ENCODE measurements around the gene TMEM123. TPM values are rescaled to one million over a fixed set of nuclear protein-coding genes. Genes with fewer than 3 reads are reported as not detected.

The TMEM123 gene
- total and polyA plus RNA-seq, 2 donors from 2014 or later = 57.0 to 143 TPM

DNA sequence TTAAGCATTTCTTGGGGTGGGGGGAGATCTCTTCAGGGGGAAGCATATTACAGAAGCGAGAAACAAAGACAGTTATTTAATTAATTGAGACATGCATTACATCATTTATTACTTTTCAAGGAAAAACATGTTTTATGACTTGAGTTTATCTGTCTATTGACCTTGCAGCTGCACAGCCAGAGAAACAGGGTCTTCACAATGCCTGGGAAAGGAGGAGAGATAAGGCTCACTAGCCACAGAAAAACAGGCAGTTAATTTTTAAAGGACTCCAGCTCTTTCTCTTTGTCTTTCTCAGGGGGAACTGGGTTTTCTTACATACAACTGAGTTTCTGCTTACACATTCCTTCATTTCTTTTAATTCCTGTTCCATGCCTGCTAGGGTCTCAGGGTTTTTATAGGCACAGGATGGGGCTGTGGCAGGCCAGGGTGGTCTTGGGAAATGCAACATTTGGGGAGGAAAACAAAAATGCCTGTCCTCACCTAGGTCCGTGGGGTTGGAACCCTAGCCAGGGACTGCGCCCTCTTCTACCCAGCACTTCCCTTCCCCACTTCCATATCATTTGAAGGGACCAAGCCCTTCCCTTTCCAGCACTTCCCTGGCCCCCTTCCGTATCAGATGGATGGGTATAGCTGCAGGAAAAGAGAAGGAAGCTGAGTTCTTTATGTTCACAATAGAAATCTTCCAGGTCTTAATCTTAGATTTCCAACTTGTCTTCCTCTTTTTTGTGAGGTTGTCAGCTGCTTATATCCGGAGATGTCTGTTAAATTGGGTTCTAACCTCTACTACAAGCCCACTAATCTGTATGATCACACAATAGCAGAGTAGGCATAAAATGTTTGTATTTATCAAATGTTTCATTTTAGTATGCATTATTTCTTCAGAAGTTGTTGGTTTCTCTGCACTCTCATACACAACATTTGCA lies 67.2 kb downstream of the TMEM123 start:
- Histone ChIP-seq H3K36me3 (ENCODE audit: control insufficient read depth in 2 of 3, insufficient read depth in 3 of 3, low read length in 3 of 3) (peaks cover 0 to 23% (median 16%) of the 10 kb centered on the region in 3 donors), H3K9ac (ENCODE audit: low read length in 3 of 3) (no peak overlapping the region), H3K27ac (ENCODE audit: low read depth in 2 of 2, low read length in 2 of 2) (peak overlapping the region in 1 of 2 donors; percentile 16), H3K27me3 (ENCODE audit: control insufficient read depth, insufficient read depth, low read length) (no peaks in the 10 kb centered on the region), H3K9me3 (ENCODE audit: control insufficient read depth in 2 of 3, insufficient read depth in 1 of 3, low read length in 3 of 3) (no peaks in the 10 kb centered on the region), H3K4me1 (ENCODE audit: control insufficient read depth in 2 of 3, insufficient read depth in 2 of 3, low read depth in 1 of 3, low read length in 3 of 3) (peaks cover 0 to 3% (median 3%) of the 10 kb centered on the region in 3 donors), H3K4me3 (ENCODE audit: low read length in 3 of 3) (no peak overlapping the region)
- intact Hi-C loops (cut with DNase I) = no loop called here
- DNase-seq (peak in 2 of 5 donors; percentile 55 to 59), FAIRE-seq (no peak)
- TF ChIP-seq, protein P1, sequence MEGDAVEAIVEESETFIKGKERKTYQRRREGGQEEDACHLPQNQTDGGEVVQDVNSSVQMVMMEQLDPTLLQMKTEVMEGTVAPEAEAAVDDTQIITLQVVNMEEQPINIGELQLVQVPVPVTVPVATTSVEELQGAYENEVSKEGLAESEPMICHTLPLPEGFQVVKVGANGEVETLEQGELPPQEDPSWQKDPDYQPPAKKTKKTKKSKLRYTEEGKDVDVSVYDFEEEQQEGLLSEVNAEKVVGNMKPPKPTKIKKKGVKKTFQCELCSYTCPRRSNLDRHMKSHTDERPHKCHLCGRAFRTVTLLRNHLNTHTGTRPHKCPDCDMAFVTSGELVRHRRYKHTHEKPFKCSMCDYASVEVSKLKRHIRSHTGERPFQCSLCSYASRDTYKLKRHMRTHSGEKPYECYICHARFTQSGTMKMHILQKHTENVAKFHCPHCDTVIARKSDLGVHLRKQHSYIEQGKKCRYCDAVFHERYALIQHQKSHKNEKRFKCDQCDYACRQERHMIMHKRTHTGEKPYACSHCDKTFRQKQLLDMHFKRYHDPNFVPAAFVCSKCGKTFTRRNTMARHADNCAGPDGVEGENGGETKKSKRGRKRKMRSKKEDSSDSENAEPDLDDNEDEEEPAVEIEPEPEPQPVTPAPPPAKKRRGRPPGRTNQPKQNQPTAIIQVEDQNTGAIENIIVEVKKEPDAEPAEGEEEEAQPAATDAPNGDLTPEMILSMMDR (IDR thresholded peaks at IDR 0.05; ENCODE audit: borderline replicate concordance, extremely low read depth, insufficient read depth) = no peak

DNA sequence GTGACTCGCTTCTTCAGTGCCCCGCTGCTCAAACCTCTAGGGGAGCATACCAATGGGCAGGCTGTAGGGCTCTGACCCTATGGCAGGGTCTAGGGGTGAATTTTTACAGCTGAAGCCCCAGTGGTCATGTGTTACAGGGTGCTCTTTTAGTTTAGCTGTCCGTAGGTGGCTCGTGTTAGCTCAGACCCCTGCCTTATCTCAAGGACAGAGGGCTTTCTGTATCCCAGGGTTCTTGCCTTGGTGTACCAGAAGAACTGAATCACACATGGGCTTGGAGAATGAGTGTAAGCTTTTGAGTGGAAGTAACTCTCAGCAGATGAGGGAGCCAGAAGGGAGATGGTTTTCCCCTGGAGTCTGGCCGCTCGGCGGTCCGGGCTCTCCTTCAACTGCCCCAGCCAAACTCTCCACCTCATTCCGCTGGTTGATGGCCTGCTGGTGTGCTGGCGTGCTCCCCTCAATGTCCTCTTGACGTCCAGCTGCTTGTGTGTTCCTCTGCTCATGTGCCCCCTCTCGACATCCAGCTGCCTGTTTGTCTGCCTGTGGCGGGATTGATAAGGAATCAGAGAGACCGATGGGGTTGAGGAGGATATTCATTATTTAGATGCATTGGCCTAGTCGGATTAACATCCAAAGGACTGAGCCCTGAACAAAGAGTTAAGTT lies 68.0 kb downstream of the TMEM123 start:
- H3K27me3 ChIP-seq (ENCODE audit: control insufficient read depth, insufficient read depth, low read length) = no peaks in the 10 kb centered on the region
- FAIRE-seq (no peak), DNase-seq (peak in 3 of 5 donors; percentile 22 to 39 (median 29))
- H3K27ac ChIP-seq (ENCODE audit: low read depth in 2 of 2, low read length in 2 of 2) = no peak overlapping the region
- intact Hi-C loops (cut with DNase I) = no loop called here
- TF ChIP-seq, protein P1 (IDR thresholded peaks at IDR 0.05; ENCODE audit: borderline replicate concordance, extremely low read depth, insufficient read depth) = no peak
- peaks cover 1 to 30% (median 21%) of the 10 kb centered on the region in 3 donors for H3K36me3 ChIP-seq (ENCODE audit: control insufficient read depth in 2 of 3, insufficient read depth in 3 of 3, low read length in 3 of 3)
- H3K4me3 ChIP-seq (ENCODE audit: low read length in 3 of 3) = no peak overlapping the region
- H3K4me1 ChIP-seq (ENCODE audit: control insufficient read depth in 2 of 3, insufficient read depth in 2 of 3, low read depth in 1 of 3, low read length in 3 of 3) = peaks cover 0 to 3% (median 3%) of the 10 kb centered on the region in 3 donors
- H3K9me3 ChIP-seq (ENCODE audit: control insufficient read depth in 2 of 3, insufficient read depth in 1 of 3, low read length in 3 of 3) = no peaks in the 10 kb centered on the region
- H3K9ac ChIP-seq (ENCODE audit: low read length in 3 of 3) = no peak overlapping the region

DNA sequence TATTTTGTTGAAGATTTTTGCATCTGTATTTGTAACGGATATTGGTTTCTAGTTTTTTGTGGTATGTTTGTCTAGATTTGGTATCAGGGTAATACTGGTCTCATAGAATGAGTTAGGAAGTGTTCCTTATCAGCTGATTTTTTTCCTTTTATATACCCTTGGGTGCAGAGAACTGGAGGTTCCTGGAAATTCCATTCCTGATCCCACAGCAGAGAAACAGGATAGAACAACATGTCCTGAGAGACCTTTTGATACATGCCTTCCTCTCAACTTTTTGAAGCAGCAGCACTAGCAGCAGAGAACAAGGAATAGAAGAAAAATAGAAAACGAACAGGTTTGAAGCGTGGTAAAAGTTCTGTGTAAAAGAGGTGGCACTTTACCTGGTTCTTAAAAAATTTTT lies 68.7 kb downstream of the TMEM123 start:
- intact Hi-C loops (cut with DNase I) = no loop called here
- H3K36me3 ChIP-seq (ENCODE audit: control insufficient read depth in 2 of 3, insufficient read depth in 3 of 3, low read length in 3 of 3) = peaks cover 2 to 32% (median 24%) of the 10 kb centered on the region in 3 donors
- FAIRE-seq = no peak

More for the DNA sequence above, 68.7 kb downstream of the TMEM123 start:
- Histone ChIP-seq H3K27me3 (ENCODE audit: control insufficient read depth, insufficient read depth, low read length) (no peaks in the 10 kb centered on the region), H3K27ac (ENCODE audit: low read depth in 2 of 2, low read length in 2 of 2) (no peak overlapping the region), H3K4me1 (ENCODE audit: control insufficient read depth in 2 of 3, insufficient read depth in 2 of 3, low read depth in 1 of 3, low read length in 3 of 3) (peaks cover 0 to 3% (median 3%) of the 10 kb centered on the region in 3 donors), H3K4me3 (ENCODE audit: low read length in 3 of 3) (no peak overlapping the region), H3K9ac (ENCODE audit: low read length in 3 of 3) (no peak overlapping the region), H3K9me3 (ENCODE audit: control insufficient read depth in 2 of 3, insufficient read depth in 1 of 3, low read length in 3 of 3) (no peaks in the 10 kb centered on the region)
- TF ChIP-seq, protein P1 (IDR thresholded peaks at IDR 0.05; ENCODE audit: borderline replicate concordance, extremely low read depth, insufficient read depth) = no peak
- no peak for DNase-seq
